CD4-positive, alpha-beta T cell treated with Interleukin-17A for 4 hours (primary cell): ENCODE results near the gene AFDN.

Source experiments
- DNase-seq: peaks from one replicate; pipeline ENCODE4 v3.0.0-alpha.2; 2020; ENCODE audit warnings: mixed read lengths

The AFDN gene

GRCh38 chr6:167842457-167842856, 15.7 kb downstream of the AFDN start:
- DNase-seq, result no peak

DNA sequence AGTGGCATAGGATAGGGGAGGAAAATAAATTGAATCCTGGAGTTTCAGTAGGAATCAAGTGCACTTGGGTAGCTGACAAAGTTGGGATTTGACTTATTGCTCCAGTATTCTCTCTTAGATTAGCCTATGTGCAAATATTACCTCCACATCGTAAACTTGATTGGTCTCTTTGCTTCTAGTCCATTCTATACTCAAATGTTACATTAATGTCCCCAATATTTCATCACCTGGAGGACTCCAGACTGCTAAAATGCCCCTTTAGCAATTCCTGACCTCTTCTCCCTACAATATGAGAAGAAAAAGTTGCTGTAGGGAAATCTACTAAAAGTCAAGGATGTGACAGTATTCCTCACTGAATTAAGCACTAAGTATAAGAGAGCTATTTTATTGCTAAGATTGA, 16.3 kb downstream of the AFDN start:
- DNase-seq, result no peak

GRCh38 chr6:167845856-167846255, 19.1 kb downstream of the AFDN start:
- no peak for DNase-seq

DNA sequence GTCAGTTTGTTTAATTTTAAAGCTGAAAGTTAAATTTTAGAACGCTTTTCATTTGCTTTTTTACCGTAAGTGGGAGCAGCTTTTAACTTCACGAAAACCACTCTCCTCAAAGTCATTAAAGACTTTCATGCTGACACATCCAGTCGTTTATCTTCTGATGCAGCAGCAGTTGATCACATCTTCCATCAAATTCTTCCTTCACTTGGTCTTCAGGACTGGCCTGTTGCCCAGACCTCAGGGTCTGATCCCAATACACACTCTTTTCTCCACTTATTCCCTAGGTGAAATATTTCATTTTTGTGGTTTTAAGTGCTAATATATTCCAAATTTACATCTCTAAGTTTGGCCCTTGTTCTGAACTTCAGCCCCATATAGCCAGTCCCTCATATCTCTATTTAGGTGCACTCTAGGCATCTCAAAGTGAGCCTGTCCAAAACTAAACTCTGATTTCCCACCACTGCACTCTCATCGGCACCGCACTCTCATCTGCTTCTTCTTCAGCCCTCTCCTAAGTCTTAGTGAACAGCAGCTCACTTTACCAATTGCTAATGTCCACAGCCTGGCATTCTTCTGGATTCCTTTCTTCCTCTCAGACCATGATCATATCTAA, 20.4 kb downstream of the AFDN start:
- no peak for DNase-seq

DNA sequence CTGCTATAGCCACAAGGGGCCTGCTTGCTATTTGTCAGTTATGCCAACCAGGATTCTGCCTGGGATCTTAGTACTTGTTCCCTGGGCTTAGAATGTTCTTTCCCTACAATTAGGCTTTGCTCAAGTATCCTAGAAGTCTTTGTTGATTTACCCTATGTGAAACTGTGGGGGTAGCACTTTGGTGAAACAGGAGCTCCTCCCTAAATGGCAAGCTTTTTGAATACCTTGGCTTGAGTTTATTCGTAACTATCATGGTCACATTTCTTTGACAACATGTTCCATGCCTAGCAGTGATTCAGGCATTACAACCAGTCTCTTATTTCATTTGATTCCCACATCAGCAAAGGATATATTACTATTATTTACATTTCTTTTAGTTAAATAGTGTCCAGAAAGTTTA, 21.2 kb downstream of the AFDN start:
- DNase-seq, result no peak

DNA sequence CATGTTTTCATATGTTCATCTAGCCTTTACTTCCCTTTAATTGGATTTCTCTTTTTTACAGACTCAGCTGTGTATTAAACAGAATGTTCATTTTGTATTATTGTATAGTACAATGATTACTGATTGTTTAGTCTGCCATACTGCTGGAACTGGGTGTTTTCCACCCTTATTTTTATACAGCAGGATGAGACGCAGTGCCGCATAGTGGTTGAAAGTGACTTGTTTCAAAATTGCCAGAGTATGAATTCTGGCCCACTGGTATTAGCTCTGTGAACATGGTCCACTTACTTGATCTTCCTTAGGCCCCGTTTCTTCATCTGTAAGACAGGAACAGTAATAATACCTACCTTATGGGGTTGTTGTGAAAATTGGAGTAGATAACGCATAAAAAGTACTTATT, 22.1 kb downstream of the AFDN start:
- DNase-seq, result no peak

GRCh38 chr6:167849846-167850459, 23.2 kb downstream of the AFDN start:
- no peak for DNase-seq

DNA sequence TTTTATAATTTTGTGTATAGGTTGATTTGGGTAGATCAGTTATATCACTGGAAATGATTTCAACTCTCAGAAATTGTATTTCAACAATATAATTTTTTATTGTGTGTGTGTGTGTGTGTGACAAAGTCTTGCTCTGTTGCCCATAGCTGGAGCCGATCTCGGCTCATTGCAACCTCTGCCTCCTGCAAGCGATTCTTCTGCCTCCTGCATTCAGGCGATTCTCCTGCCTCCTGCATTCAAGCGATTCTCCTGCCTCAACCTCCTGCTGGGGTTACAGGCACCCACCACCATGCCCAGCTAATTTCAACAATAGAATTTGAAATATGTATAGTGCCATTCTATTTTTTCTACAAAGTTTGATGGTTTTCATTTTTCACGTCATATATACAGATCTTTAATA, 24.1 kb downstream of the AFDN start:
- no peak for DNase-seq

DNA sequence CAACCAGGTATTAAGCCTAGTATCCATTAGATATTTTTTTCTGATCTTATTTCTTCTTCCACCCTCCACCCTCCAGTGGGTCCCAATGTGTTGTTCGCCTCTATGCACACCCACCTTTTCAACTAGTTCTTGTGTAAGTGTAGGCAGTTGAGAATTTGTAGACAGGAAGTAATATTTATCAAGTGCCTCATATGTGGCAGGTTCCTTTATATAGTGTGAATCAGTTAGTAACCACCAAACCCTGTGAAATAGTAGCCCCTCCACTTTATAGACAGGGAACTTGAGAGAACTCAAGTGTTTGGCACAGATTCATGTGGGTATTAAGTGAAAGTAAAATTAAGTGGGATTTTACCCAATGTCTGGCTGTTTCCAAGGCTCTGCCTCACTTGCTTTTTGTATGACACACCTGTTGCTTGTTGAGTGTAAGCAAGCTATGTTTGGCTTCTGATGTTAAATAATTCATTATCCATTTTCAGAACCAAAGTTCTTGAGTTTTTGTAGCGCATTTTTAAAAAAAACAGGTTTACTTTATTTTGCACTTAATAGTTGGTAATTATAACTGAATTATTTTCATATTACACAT, 24.8 kb downstream of the AFDN start:
- DNase-seq, result no peak

GRCh38 chr6:167855825-167856425, 29.2 kb downstream of the AFDN start:
- no peak for DNase-seq

DNA sequence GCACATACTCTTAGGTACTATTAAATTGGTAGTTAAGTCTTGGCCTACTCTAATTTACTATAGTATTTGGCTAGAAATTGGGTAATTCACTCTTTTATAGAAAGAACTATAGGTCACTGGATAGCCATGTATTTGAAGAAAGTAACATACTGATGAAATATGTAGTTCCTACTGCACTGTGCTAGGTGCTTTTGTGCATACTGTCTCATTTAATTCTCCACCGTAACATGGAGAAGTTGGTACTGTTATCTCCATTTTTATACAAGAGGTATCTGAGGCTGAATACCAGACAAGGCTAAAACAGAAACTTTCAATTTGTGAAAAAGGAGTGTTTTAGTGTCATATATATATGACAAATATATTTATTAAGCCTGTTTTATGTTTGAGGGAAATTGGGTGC, 29.8 kb downstream of the AFDN start:
- DNase-seq, result no peak

- no peak for DNase-seq
These were observed 30.4 kb downstream of the AFDN start for GRCh38 chr6:167856999-167857660.

- DNase-seq, result no peak
These were observed 31.4 kb downstream of the AFDN start for GRCh38 chr6:167858086-167858591.

DNA sequence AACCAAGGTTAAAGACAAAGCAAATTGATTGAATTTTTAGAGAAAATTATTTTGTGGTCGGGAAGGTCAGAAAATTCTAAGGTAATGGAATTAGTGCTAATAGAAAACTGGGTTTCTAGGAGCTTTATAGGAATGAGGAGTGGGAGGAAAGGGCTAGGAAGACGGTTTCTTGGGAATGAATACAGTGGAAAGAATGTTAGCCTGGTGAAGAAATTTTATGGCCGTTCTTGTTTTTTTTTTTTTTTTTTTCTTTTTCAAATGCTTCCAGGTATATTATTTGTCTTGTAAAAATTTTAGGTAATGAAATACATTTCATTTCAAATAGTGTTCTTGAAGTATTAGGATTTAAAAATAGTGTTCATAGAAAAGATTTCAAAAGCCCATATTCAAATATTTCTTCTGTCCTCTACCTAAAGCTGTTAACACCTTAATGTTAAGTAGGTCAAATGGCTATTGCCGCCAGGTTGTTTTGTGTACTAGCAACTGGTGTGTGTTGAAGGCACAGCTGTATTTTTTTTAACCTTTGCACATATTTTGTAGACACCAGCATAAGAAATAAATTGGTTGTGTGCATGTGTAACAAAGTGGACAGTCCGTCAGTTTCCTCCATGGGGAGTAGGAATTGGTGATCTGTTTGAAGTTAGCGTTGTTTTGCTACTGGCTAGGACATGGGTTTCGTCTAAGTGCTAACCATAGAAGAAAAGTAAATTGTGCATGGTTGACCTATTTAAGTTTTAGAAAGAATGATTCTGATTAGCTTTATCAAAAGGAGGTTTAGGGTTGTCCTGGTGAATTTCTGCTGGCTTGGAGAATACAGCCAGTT, 32.3 kb downstream of the AFDN start:
- DNase-seq, result no peak

GRCh38 chr6:167860550-167861226, 34.0 kb downstream of the AFDN start:
- DNase-seq, result no peak

DNA sequence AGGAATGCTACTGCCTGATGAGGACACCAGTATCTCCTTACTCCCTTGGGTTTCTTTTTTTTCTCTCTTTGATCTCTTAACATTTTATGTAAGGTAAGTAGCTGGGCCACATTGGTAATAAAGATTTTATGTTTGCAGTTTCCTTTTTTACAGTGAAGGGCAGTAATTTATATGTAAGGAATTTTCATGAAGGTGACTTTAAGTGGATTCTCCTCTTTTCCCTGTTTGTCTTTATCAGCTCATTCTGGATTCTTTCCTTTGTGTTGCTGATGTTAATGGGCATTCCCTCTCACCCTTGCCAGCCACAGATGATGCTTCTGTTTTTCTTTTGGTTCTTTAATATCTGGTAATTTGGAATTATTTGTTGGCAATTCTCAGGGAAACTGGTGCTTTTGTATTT, 34.7 kb downstream of the AFDN start:
- no peak for DNase-seq

DNA sequence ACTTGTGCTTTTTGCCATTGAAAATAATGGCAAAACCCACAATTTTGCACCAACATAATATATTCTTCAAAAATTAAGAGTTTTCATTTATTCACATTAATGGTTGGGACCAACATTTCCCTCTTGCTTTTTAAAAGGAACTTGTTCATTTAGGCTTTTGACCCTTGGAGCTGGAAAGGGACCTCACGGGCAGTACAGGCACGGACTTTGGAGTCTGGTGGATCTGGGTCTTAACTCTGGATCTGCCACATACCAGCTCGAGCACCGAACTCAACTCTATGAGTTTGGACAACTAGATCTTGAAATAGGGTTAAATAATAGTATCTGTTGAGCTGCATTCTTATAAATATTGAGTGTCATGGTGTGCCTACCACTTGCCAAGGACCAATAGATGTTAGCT, 37.2 kb downstream of the AFDN start:
- DNase-seq, result no peak

DNA sequence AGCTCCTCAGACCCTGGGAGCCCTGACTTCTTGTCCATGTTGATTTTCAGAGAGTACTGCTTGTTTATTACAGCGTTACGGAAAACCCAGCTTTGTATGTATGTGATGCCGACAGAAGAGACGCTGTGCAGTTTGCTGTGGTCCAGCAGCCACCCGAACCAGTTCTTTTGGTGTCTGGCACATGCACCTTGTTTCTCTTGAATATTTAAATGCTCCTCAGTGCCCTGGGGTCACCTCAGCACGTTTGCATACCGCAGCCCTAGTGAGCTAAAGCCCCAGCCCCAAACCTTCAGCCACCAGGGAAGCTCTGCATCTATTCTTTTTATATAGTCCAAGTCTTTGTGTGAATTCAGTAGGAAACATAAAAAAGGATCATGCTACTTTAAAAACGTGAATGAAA, 39.9 kb downstream of the AFDN start:
- no peak for DNase-seq

DNA sequence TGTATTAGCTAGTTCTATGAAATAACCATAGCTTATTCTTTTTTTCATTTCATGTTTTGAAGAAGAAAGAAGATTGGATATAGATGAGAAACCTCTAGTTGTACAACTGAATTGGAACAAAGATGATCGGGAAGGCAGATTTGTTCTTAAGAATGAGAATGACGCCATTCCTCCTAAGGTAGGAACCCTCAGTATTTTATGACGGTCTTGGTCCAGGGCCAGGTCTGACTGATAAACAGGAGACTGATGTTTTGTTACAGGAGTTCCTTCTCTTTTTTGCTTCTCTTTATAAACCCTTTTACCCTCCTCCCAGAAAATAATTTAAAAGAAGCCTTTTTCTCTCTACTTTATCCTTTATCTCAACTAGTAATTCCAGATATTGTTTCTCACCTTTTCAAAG, 43.6 kb downstream of the AFDN start:
- no peak for DNase-seq

- DNase-seq, result no peak
These were observed 46.0 kb downstream of the AFDN start for GRCh38 chr6:167872538-167873210.

DNA sequence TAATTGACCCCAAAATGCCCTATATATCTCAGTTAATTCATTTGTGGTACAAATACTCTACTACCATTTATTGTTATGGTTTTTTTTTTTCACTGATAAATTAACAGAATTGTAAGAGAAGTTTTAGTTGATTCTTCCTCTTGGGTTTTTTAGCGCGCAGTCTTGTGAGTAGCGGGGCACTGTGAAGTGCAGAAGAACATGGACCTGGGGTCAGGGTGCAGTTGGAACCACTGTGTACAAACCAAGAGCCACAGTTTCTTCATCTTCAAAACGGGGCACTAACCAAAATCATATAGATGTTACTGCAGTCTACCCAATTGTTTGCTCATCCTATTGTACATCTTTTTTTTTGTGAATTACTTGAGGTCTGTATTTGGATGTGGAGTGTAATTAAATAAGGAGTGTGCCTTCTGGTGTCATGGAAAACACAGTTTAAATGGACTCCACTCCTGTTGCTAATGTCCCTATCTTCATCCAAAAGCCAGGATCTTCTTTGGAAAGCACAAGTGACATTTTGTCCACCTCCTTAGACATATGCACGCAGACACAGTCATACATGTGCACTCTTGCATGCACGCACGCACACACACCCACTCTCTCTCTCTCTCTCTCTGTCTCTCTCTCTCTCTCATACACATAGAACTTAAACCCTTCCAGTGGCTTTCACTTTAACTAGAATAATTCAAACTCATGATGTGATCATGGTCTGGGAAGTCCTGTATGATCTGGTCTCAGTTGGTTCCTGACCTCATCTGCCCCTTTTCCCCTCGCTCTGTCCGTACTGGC, 51.5 kb downstream of the AFDN start:
- DNase-seq, result no peak
